ENCODE measurements around the gene CCDC157.
A peak's percentile ranks its signal among the peaks of the same experiment; 100 is the strongest.

CCDC157 gene

DNA sequence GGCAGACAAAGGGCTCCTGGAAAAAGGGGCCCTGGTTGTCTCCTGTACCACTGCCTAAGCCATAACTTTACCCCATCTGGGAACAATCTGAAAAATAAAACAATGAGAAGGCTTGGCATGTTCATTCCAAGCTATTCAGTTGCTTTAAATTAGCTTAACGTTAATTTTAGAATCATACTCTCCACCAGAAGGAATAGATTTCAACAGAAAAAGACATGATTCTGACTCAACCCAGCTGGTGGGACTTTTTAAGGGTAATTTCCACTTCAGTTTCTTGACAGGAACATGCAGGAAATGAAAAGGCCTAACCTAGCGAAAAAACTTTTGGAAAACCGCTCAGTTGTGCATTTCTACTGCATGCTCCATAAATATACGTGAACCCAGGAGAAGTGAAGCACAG, 8.0 kb upstream of the CCDC157 start:
- H4K20me1 ChIP-seq (ENCODE audit: insufficient read depth, low read length, poor library complexity, severe bottlenecking): peaks cover 40% of the 10 kb centered on the region

GRCh38 chr22:30351226-30351625, 5.6 kb upstream of the CCDC157 start:
- Histone ChIP-seq H3K9me3 (ENCODE audit: insufficient read depth, low read depth, low read length) (no peaks in the 10 kb centered on the region), H2AFZ (ENCODE audit: low read length) (no peak overlapping the region), H3K27me3 (ENCODE audit: insufficient read depth, low read length, poor library complexity, severe bottlenecking) (no peaks in the 10 kb centered on the region), H3F3A (ENCODE audit: low read depth) (no peaks in the 10 kb centered on the region), H3K9me2 (replicated peaks; ENCODE audit: low read depth, low read length) (no peaks in the 10 kb centered on the region), H3K4me2 (ENCODE audit: low read depth, low read length, poor library complexity, severe bottlenecking) (no peak overlapping the region), H3K79me2 (ENCODE audit: insufficient read depth, low read length) (peaks cover 86% of the 10 kb centered on the region), H3K36me3 (ENCODE audit: insufficient read depth, low read length) (peaks cover 61% of the 10 kb centered on the region; the same call in 1 of the 2 replicates), H4K20me1 (ENCODE audit: insufficient read depth, low read length, poor library complexity, severe bottlenecking) (peaks cover 64% of the 10 kb centered on the region), H3K9ac (ENCODE audit: low read depth, low read length, poor library complexity, severe bottlenecking) (no peak overlapping the region), H3K4me3 (ENCODE audit: low read length, poor library complexity, severe bottlenecking) (no peak overlapping the region), H3K4me1 (ENCODE audit: insufficient read depth, low read length, poor library complexity, severe bottlenecking) (peaks cover 31% of the 10 kb centered on the region)
- TF ChIP-seq, protein P1, sequence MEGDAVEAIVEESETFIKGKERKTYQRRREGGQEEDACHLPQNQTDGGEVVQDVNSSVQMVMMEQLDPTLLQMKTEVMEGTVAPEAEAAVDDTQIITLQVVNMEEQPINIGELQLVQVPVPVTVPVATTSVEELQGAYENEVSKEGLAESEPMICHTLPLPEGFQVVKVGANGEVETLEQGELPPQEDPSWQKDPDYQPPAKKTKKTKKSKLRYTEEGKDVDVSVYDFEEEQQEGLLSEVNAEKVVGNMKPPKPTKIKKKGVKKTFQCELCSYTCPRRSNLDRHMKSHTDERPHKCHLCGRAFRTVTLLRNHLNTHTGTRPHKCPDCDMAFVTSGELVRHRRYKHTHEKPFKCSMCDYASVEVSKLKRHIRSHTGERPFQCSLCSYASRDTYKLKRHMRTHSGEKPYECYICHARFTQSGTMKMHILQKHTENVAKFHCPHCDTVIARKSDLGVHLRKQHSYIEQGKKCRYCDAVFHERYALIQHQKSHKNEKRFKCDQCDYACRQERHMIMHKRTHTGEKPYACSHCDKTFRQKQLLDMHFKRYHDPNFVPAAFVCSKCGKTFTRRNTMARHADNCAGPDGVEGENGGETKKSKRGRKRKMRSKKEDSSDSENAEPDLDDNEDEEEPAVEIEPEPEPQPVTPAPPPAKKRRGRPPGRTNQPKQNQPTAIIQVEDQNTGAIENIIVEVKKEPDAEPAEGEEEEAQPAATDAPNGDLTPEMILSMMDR (conservative IDR thresholded peaks at IDR 0.05; ENCODE audit: low read length): no peak
- no peak for TF ChIP-seq EZH2phosphoT487 (IDR thresholded peaks at IDR 0.05; ENCODE audit: borderline replicate concordance)

More for the DNA sequence above, 8.0 kb upstream of the CCDC157 start:
- no peaks in the 10 kb centered on the region for H3F3A ChIP-seq (ENCODE audit: low read depth)
- H3K27me3 ChIP-seq (ENCODE audit: insufficient read depth, low read length, poor library complexity, severe bottlenecking): no peaks in the 10 kb centered on the region
- H3K79me2 ChIP-seq (ENCODE audit: insufficient read depth, low read length): peaks cover 61% of the 10 kb centered on the region
- H3K36me3 ChIP-seq (ENCODE audit: insufficient read depth, low read length): peaks cover 85% of the 10 kb centered on the region
- no peak for TF ChIP-seq EZH2phosphoT487 (IDR thresholded peaks at IDR 0.05; ENCODE audit: borderline replicate concordance)
- TF ChIP-seq, protein P1 (conservative IDR thresholded peaks at IDR 0.05; ENCODE audit: low read length): no peak
- H3K9me2 ChIP-seq (replicated peaks; ENCODE audit: low read depth, low read length): no peaks in the 10 kb centered on the region
- peaks cover 11% of the 10 kb centered on the region for H3K4me1 ChIP-seq (ENCODE audit: insufficient read depth, low read length, poor library complexity, severe bottlenecking)
- peak overlapping the region; percentile 45 for H3K4me2 ChIP-seq (ENCODE audit: low read depth, low read length, poor library complexity, severe bottlenecking)
- no peaks in the 10 kb centered on the region for H3K9me3 ChIP-seq (ENCODE audit: insufficient read depth, low read depth, low read length)
- H3K4me3 ChIP-seq (ENCODE audit: low read length, poor library complexity, severe bottlenecking): no peak overlapping the region
- H3K9ac ChIP-seq (ENCODE audit: low read depth, low read length, poor library complexity, severe bottlenecking): no peak overlapping the region
- no peak overlapping the region for H2AFZ ChIP-seq (ENCODE audit: low read length)

- Histone ChIP-seq H3K9me2 (replicated peaks; ENCODE audit: low read depth, low read length) (no peaks in the 10 kb centered on the region), H2AFZ (ENCODE audit: low read length) (no peak overlapping the region), H3K4me2 (ENCODE audit: low read depth, low read length, poor library complexity, severe bottlenecking) (peak overlapping the region; percentile 94), H3K36me3 (ENCODE audit: insufficient read depth, low read length) (peaks cover 31% of the 10 kb centered on the region; the same call in 1 of the 2 replicates), H3K4me1 (ENCODE audit: insufficient read depth, low read length, poor library complexity, severe bottlenecking) (peaks cover 35% of the 10 kb centered on the region), H3K9me3 (ENCODE audit: insufficient read depth, low read depth, low read length) (no peaks in the 10 kb centered on the region), H4K20me1 (ENCODE audit: insufficient read depth, low read length, poor library complexity, severe bottlenecking) (peaks cover 47% of the 10 kb centered on the region), H3F3A (ENCODE audit: low read depth) (no peaks in the 10 kb centered on the region), H3K9ac (ENCODE audit: low read depth, low read length, poor library complexity, severe bottlenecking) (peak overlapping the region; percentile 83), H3K79me2 (ENCODE audit: insufficient read depth, low read length) (peaks cover 67% of the 10 kb centered on the region), H3K4me3 (ENCODE audit: low read length, poor library complexity, severe bottlenecking) (peak overlapping the region; percentile 90), H3K27me3 (ENCODE audit: insufficient read depth, low read length, poor library complexity, severe bottlenecking) (no peaks in the 10 kb centered on the region)
- TF ChIP-seq, protein P1 (conservative IDR thresholded peaks at IDR 0.05; ENCODE audit: low read length): no peak
- TF ChIP-seq EZH2phosphoT487 (IDR thresholded peaks at IDR 0.05; ENCODE audit: borderline replicate concordance): no peak
These were observed 2.2 kb upstream of the CCDC157 start for GRCh38 chr22:30354644-30355043.

All from Loucy (cell line).